ENCODE data around the gene LDLRAD3.

The LDLRAD3 gene

GRCh38 chr11:36258730-36259360 lies 315.0 kb downstream of the LDLRAD3 start:
- peak; percentile 70 for DNase-seq

- no peak for DNase-seq
These were observed 317.2 kb downstream of the LDLRAD3 start for GRCh38 chr11:36261094-36261493.

- no peak for DNase-seq
These were observed 320.4 kb downstream of the LDLRAD3 start for GRCh38 chr11:36264011-36264972.

- no peak for DNase-seq
These were observed 321.1 kb downstream of the LDLRAD3 start for GRCh38 chr11:36264973-36265344.

- peak; percentile 44 for DNase-seq
These were observed 322.1 kb downstream of the LDLRAD3 start for GRCh38 chr11:36265793-36266628.

GRCh38 chr11:36266767-36267166 lies 322.9 kb downstream of the LDLRAD3 start:
- DNase-seq = no peak

GRCh38 chr11:36268337-36268985 lies 324.6 kb downstream of the LDLRAD3 start:
- no peak for DNase-seq

- DNase-seq = no peak
These were observed 326.8 kb downstream of the LDLRAD3 start for GRCh38 chr11:36270701-36271100.

GRCh38 chr11:36271794-36272407 lies 328.0 kb downstream of the LDLRAD3 start:
- DNase-seq = no peak

GRCh38 chr11:36273110-36273509 lies 329.2 kb downstream of the LDLRAD3 start:
- DNase-seq = no peak

- no peak for DNase-seq
These were observed 330.6 kb downstream of the LDLRAD3 start for GRCh38 chr11:36274414-36274813.

- DNase-seq = no peak
These were observed 334.8 kb downstream of the LDLRAD3 start for GRCh38 chr11:36278531-36279282.

GRCh38 chr11:36280531-36280930 lies 336.7 kb downstream of the LDLRAD3 start:
- DNase-seq = no peak
